ENCODE data around the gene GATAD2A.
A peak's percentile ranks its signal among the peaks of the same experiment; 100 is the strongest.

GATAD2A gene

GRCh38 chr19:19547674-19548336, 142.3 kb downstream of the GATAD2A start:
- no peak for DNase-seq

DNA sequence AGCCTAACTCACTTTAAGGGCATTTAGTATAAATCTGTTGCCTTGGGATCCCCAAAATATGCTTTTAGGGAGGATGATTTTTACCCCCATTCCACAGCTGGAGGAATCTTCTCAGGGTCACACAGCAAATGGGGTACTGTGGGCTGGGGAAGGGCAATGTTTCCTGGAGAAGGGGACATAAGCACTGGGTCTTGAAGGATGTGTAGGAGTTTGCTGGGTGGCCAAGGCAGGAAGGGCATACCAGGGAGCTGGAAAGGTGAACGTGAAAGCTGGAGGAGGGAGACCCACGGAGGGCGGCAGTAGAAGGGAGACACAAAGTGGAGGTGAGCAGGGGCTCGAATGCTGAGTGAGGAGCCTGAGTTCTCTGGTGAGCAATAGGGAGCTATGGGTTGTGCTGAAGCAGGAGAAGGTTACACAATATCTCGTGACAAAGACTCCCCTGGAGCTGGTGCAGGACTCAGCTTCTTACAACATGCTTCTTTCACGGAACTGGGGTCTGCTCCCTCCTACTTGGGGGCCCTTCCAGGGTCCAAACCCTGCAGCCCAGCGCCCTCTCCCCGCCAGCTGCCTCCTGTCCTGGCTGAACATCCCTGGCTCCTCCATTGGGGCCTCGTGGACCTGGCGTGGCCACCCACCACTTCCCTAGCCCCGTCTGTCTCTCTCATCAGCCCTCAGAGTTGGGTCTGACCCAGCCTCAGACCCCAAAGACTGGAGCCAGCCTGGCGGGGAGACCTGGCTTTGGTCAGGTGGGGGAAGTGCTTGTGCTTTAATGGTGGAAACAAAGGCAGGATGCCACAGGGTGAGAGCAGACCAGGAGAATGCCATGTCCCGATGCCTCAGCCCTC, 143.7 kb downstream of the GATAD2A start:
- no peak for DNase-seq

GRCh38 chr19:19549804-19550464, 144.5 kb downstream of the GATAD2A start:
- no peak for DNase-seq

- no peak for DNase-seq
Observed at GRCh38 chr19:19550485-19550929, 145.0 kb downstream of the GATAD2A start.

GRCh38 chr19:19550972-19551852, 145.7 kb downstream of the GATAD2A start:
- DNase-seq, result no peak

DNA sequence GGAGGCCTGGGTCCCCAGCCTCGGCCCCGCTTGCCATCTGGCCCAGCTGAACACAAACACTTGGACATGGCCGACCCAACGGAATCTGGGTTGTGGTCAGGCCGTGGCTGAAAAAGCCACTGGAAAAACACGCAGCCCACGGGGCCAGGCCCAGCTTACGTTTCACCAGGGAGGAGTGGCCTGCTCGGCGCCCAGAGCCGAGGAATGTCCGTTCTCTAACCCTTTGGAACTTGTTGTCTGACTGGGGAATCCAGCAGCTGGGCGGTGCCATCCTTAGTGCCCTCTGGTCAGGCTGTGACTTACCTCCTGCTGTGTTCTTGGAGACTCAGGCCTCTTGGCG, 146.3 kb downstream of the GATAD2A start:
- DNase-seq, result no peak

- peak in 1 of 2 donors; percentile 16 for DNase-seq
Observed at GRCh38 chr19:19552798-19553197, 147.3 kb downstream of the GATAD2A start.

DNA sequence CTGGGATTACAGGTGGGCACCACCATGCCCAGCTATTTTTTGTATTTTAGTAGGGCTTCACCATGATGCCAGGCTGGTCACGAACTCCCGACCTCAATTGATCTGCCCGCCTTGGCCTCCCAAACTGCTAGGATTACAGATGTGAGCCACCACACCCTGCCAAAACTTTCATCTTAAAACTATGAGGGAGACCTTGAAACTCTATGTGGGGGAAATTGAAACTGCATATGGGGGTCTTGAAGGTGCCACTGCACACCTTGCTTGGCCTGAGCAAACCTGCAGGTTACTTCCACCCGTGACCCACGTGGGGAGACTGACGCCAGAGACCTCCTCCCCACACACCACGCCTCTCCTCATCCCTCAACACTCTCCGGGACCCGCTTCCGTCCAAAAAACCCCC, 148.2 kb downstream of the GATAD2A start:
- DNase-seq, result no peak

- DNase-seq, result peak; percentile 50 to 51
Observed at GRCh38 chr19:19554074-19555023, 148.9 kb downstream of the GATAD2A start.

DNA sequence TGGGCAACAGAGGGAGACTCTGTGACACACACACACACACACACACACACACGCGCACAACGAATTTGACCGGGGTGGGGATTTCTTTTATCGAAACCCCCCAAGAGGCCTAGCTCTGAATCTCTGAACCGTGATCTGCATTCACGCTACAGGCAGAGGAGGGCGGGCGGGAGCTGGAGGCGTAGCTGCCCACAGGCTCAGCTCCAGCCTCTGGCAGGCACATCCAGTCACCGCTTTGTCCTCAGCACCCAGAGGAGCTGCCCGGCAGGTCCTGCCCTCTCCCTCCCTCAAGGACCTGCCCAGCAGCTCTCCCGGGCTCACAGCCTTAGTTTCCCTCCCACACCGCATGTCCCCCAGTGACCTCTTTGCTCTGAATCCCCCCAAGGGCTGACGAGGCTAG, 152.6 kb downstream of the GATAD2A start:
- DNase-seq, result no peak
